B cell (primary cell): ENCODE data around the gene CCDC141.

Source experiments
- CTCF ChIP-seq: fragments of 200-600 bp; IDR thresholded peaks from one replicate; pipeline ENCODE4 v1.8.0; 2022; ENCODE audit warnings: antibody characterized with exemption, mild to moderate bottlenecking
- EZH2 ChIP-seq: IDR thresholded peaks from 2 replicates; pipeline ENCODE4 v1.6.1; 2012; ENCODE audit warnings: borderline replicate concordance, low read depth, mild to moderate bottlenecking, moderate library complexity, low read length; ENCODE audit not compliant: insufficient read depth, poor library complexity, severe bottlenecking

DNA sequence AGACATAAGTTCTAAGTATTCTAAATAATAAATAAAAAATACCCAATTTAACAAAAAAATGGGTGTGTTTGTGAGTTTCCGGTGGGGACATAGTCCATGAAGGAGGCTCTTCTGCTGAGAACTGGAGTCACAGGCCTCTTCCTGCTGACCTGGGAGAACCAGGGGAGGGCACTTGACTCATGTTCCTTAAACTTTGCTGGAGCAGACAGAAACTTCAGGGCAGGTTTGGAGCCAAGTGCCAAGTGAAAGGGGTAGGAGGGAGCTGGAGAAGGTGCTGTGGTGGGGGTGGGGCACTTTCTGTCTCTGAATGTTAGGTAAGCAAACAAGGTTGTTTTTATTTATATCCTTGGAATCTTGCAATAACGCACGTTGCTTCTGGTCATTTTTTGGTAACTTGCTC, 163.9 kb downstream of the CCDC141 start:
- TF ChIP-seq CTCF: no peak
- no peak for TF ChIP-seq EZH2
